PC-9 (cell line): ENCODE measurements around the gene IRX4. TPM values are rescaled to one million over a fixed set of nuclear protein-coding genes. Genes with fewer than 3 reads are reported as not detected.

ENCODE experiments used
- BruUV-seq: library from RNA; stranded (reverse); fragments of 400-500 nt; replicated peaks from 2 replicates; lab custom pipeline; 2021; lab: Mats Ljungman, UMichigan
- CTCF ChIA-PET: fragments of 300-600 bp; sonication (Branson Sonifier 250); formaldehyde crosslinking; loops from one replicate; lab custom pipeline; 2022; ENCODE audit warnings: antibody characterized with exemption; lab: Charles Lee
- POLR2A ChIA-PET: fragments of 300-600 bp; sonication (Branson Sonifier 250); formaldehyde crosslinking; loops from one replicate; lab custom pipeline; 2022; ENCODE audit warnings: antibody characterized with exemption; ENCODE audit not compliant: unreplicated experiment; lab: Charles Lee
- DNase-seq, 2 experiments: peaks; one replicate each; pipeline versions ENCODE4 v3.0.0 to v3.0.0-alpha.2; 2015 to 2022; ENCODE audit warnings: mixed read lengths in 1 of 2
- H2AFZ ChIP-seq: fragments of 200-600 bp; sonication (generic); 2 replicates; pipeline ENCODE4 v1.8.1; 2017; ENCODE audit warnings: antibody characterized with exemption
- H3F3A ChIP-seq: fragments of 200-600 bp; sonication (generic); 2 replicates; pipeline ENCODE4 v1.8.1; 2017; ENCODE audit warnings: antibody characterized with exemption, mild to moderate bottlenecking, low read depth; ENCODE audit not compliant: insufficient read depth
- H3K27ac ChIP-seq: fragments of 200-600 bp; sonication (generic); 2 replicates; pipeline ENCODE4 v1.6.1; 2016; ENCODE audit warnings: mixed run types
- H3K27me3 ChIP-seq: fragments of 200-600 bp; sonication (generic); 2 replicates; pipeline ENCODE4 v1.6.1; 2016; ENCODE audit warnings: low read depth, mixed run types; ENCODE audit not compliant: insufficient read depth
- H3K36me3 ChIP-seq: fragments of 200-600 bp; sonication (generic); 2 replicates; pipeline ENCODE4 v1.6.1; 2016; ENCODE audit warnings: low read depth, mixed run types
- H3K4me1 ChIP-seq: fragments of 200-600 bp; sonication (generic); replicated peaks from 2 replicates; pipeline ENCODE4 v1.6.1; 2016; ENCODE audit warnings: mixed run types; ENCODE audit not compliant: insufficient read depth
- H3K4me2 ChIP-seq: fragments of 200-600 bp; sonication (generic); 2 replicates; pipeline ENCODE4 v1.6.1; 2017; ENCODE audit warnings: mixed run types
- H3K4me3 ChIP-seq: fragments of 200-600 bp; sonication (generic); 2 replicates; pipeline ENCODE4 v1.6.1; 2016; ENCODE audit warnings: mixed run types
- H3K79me2 ChIP-seq: fragments of 200-600 bp; sonication (generic); 2 replicates; pipeline ENCODE4 v1.6.1; 2017; ENCODE audit warnings: low read depth, mixed run types
- H3K9me2 ChIP-seq: fragments of 200-600 bp; sonication (generic); 2 replicates; pipeline ENCODE4 v1.8.1; 2017; ENCODE audit warnings: mild to moderate bottlenecking; ENCODE audit not compliant: insufficient read depth
- H3K9me3 ChIP-seq: fragments of 200-600 bp; sonication (generic); 2 replicates; pipeline ENCODE4 v1.8.1; 2016; ENCODE audit warnings: low read depth; ENCODE audit not compliant: insufficient read depth
- H4K20me1 ChIP-seq: fragments of 200-600 bp; sonication (generic); 2 replicates; pipeline ENCODE4 v1.8.1; 2017; ENCODE audit not compliant: insufficient read depth
- CTCF ChIP-seq: fragments of 200-600 bp; sonication (generic); conservative IDR thresholded peaks from 2 replicates; pipeline ENCODE4 v1.6.1; 2017; ENCODE audit warnings: mixed run types, antibody characterized with exemption, mild to moderate bottlenecking, moderate library complexity
- EZH2 ChIP-seq: fragments of 200-600 bp; sonication (generic); IDR thresholded peaks from 2 replicates; pipeline ENCODE4 v1.8.0; 2017; ENCODE audit warnings: antibody characterized with exemption, low read depth
- intact Hi-C: fragments of 100-400 bp; cut with micrococcal nuclease; formaldehyde crosslinking; loops from one replicate; pipeline ENCODE4 v1.10.0; 2022; ENCODE audit not compliant: unreplicated experiment
- total RNA-seq: library from RNA; stranded (reverse); gene quantifications from 2 replicates; pipeline ENCODE4 v1.2.3, GENCODE V29; 2021

IRX4 gene
- total RNA-seq, 1 experiment from 2014 or later, result not detected

- H3K27ac ChIP-seq, result no peak overlapping the region
- TF ChIP-seq CTCF (no peak), EZH2 (no peak)
- H4K20me1 ChIP-seq, result no peaks in the 10 kb centered on the region
- DNase-seq, result no peak
- no peaks in the 10 kb centered on the region for H3K36me3 ChIP-seq
- H3K4me3 ChIP-seq, result no peak overlapping the region
- no peak overlapping the region for H3K4me2 ChIP-seq
- no peak overlapping the region for H2AFZ ChIP-seq
- no peaks in the 10 kb centered on the region for H3K9me2 ChIP-seq
- H3K27me3 ChIP-seq, result peaks cover 92% of the 10 kb centered on the region
- H3K4me1 ChIP-seq, result no peaks in the 10 kb centered on the region
- no TSS peak for BruUV-seq
- POLR2A ChIA-PET, result no interaction called here
- no peaks in the 10 kb centered on the region for H3F3A ChIP-seq
- H3K79me2 ChIP-seq, result no peaks in the 10 kb centered on the region
- CTCF ChIA-PET, result no interaction called here
- intact Hi-C loops, result no loop called here
- no peaks in the 10 kb centered on the region for H3K9me3 ChIP-seq
Observed at GRCh38 chr5:1856596-1857255, 26.0 kb downstream of the IRX4 start.

- CTCF ChIA-PET, result no interaction called here
- peaks cover 92% of the 10 kb centered on the region for H3K27me3 ChIP-seq
- H3K4me3 ChIP-seq, result no peak overlapping the region
- H2AFZ ChIP-seq, result no peak overlapping the region
- H3K9me2 ChIP-seq, result no peaks in the 10 kb centered on the region
- H3K27ac ChIP-seq, result no peak overlapping the region
- TF ChIP-seq EZH2 (no peak), CTCF (no peak)
- H3K79me2 ChIP-seq, result no peaks in the 10 kb centered on the region
- no peak overlapping the region for H3K4me2 ChIP-seq
- H3K36me3 ChIP-seq, result no peaks in the 10 kb centered on the region
- intact Hi-C loops, result no loop called here
- H3K4me1 ChIP-seq, result no peaks in the 10 kb centered on the region
- no peaks in the 10 kb centered on the region for H4K20me1 ChIP-seq
- no peaks in the 10 kb centered on the region for H3F3A ChIP-seq
- POLR2A ChIA-PET, result no interaction called here
- no peak for DNase-seq
- no TSS peak for BruUV-seq
- H3K9me3 ChIP-seq, result no peaks in the 10 kb centered on the region
Observed at GRCh38 chr5:1855596-1855995, 27.1 kb downstream of the IRX4 start.

GRCh38 chr5:1855075-1855474 lies 27.6 kb downstream of the IRX4 start:
- no peaks in the 10 kb centered on the region for H3K79me2 ChIP-seq
- no peak overlapping the region for H3K4me2 ChIP-seq
- H3F3A ChIP-seq, result no peaks in the 10 kb centered on the region
- BruUV-seq, result no TSS peak
- CTCF ChIA-PET, result no interaction called here
- TF ChIP-seq CTCF (no peak), EZH2 (no peak)
- no peaks in the 10 kb centered on the region for H3K9me2 ChIP-seq
- no peaks in the 10 kb centered on the region for H3K36me3 ChIP-seq
- H3K27me3 ChIP-seq, result peaks cover 92% of the 10 kb centered on the region
- intact Hi-C loops, result no loop called here
- DNase-seq, result no peak
- no peak overlapping the region for H3K27ac ChIP-seq
- POLR2A ChIA-PET, result interaction anchor here (0.6 kb wide), 1 partner anchor 11 kb away, joined by 3 read pairs; no protein-coding TSS in a partner anchor
- H2AFZ ChIP-seq, result no peak overlapping the region
- H3K9me3 ChIP-seq, result no peaks in the 10 kb centered on the region
- no peaks in the 10 kb centered on the region for H4K20me1 ChIP-seq
- H3K4me1 ChIP-seq, result no peaks in the 10 kb centered on the region
- no peak overlapping the region for H3K4me3 ChIP-seq
